Stomach smooth muscle (tissue), 2 donors: ENCODE data around the gene UPB1.

Source experiments
- H3K27ac ChIP-seq: one replicate; pipeline ENCODE4 v1.7.0; 2013; ENCODE audit warnings: mild to moderate bottlenecking, low read length, inconsistent platforms
- H3K27me3 ChIP-seq, 2 donors: one replicate each; pipeline ENCODE4 v1.7.0; 2013; ENCODE audit warnings: low read length in 2 of 2; ENCODE audit not compliant: insufficient read depth in 2 of 2, control insufficient read depth in 1 of 2
- H3K36me3 ChIP-seq, 2 donors: one replicate each; pipeline ENCODE4 v1.7.0; 2013; ENCODE audit warnings: low read length in 2 of 2; ENCODE audit not compliant: control insufficient read depth in 2 of 2, insufficient read depth in 2 of 2
- H3K4me1 ChIP-seq: one replicate; pipeline ENCODE4 v1.7.0; 2013; ENCODE audit warnings: low read length; ENCODE audit not compliant: control insufficient read depth, insufficient read depth
- H3K4me3 ChIP-seq, 2 donors: one replicate each; pipeline ENCODE4 v1.7.0; 2013; ENCODE audit warnings: low read length in 2 of 2
- H3K9ac ChIP-seq, 2 donors: one replicate each; pipeline ENCODE4 v1.7.0; 2013; ENCODE audit warnings: low read length in 2 of 2, mild to moderate bottlenecking in 1 of 2
- H3K9me3 ChIP-seq, 2 donors: one replicate each; pipeline ENCODE4 v1.7.0; 2013; ENCODE audit warnings: low read length in 2 of 2; ENCODE audit not compliant: control insufficient read depth in 2 of 2
- donor health status: healthy.
- donor health status: Pancreatic carcinoma.

Gene UPB1

GRCh38 chr22:24494528-24495364 lies at the start of gene UPB1:
Gene UPB1, plus strand, starts transcription at chr22:24495332. Its CDS starts 72 bp downstream, at chr22:24495404.
- H3K27me3 ChIP-seq = peaks cover 15 to 20% of the 10 kb centered on the region in 2 donors
- peak within 1 kb of the TSS in 1 of 2 donors; percentile 59 for H3K4me3 ChIP-seq
- no peaks in the 10 kb centered on the region for H3K36me3 ChIP-seq
- H3K4me1 ChIP-seq = peaks cover 9% of the 10 kb centered on the region
- no peak within 1 kb of the TSS for H3K27ac ChIP-seq
- no peak within 1 kb of the TSS for H3K9ac ChIP-seq
- H3K9me3 ChIP-seq = peaks cover 0 to 2% of the 10 kb centered on the region in 2 donors

- no peaks in the 10 kb centered on the region for H3K27me3 ChIP-seq
- H3K4me3 ChIP-seq = no peak overlapping the region
- no peak overlapping the region for H3K27ac ChIP-seq
- H3K9ac ChIP-seq = no peak overlapping the region
- H3K4me1 ChIP-seq = peaks cover 6% of the 10 kb centered on the region
- H3K36me3 ChIP-seq = no peaks in the 10 kb centered on the region
- H3K9me3 ChIP-seq = no peaks in the 10 kb centered on the region
These were observed 49.5 kb upstream of the UPB1 start for GRCh38 chr22:24445481-24446259.

GRCh38 chr22:24446260-24446611 lies 48.9 kb upstream of the UPB1 start:
- no peak overlapping the region for H3K4me3 ChIP-seq
- peaks cover 7% of the 10 kb centered on the region for H3K4me1 ChIP-seq
- no peaks in the 10 kb centered on the region for H3K9me3 ChIP-seq
- no peaks in the 10 kb centered on the region for H3K27me3 ChIP-seq
- H3K27ac ChIP-seq = no peak overlapping the region
- no peak overlapping the region for H3K9ac ChIP-seq
- H3K36me3 ChIP-seq = no peaks in the 10 kb centered on the region

- no peak overlapping the region for H3K9ac ChIP-seq
- no peaks in the 10 kb centered on the region for H3K27me3 ChIP-seq
- no peaks in the 10 kb centered on the region for H3K36me3 ChIP-seq
- no peak overlapping the region for H3K4me3 ChIP-seq
- H3K4me1 ChIP-seq = peaks cover 7% of the 10 kb centered on the region
- no peak overlapping the region for H3K27ac ChIP-seq
- H3K9me3 ChIP-seq = no peaks in the 10 kb centered on the region
These were observed 44.5 kb upstream of the UPB1 start for GRCh38 chr22:24450610-24451009.

GRCh38 chr22:24451162-24451561 lies 44.0 kb upstream of the UPB1 start:
- Histone ChIP-seq H3K9me3 (no peaks in the 10 kb centered on the region), H3K4me1 (peaks cover 7% of the 10 kb centered on the region), H3K27ac (no peak overlapping the region), H3K27me3 (no peaks in the 10 kb centered on the region), H3K4me3 (no peak overlapping the region), H3K36me3 (no peaks in the 10 kb centered on the region), H3K9ac (no peak overlapping the region)

GRCh38 chr22:24453853-24454252 lies 41.3 kb upstream of the UPB1 start:
- Histone ChIP-seq H3K27ac (no peak overlapping the region), H3K4me1 (peaks cover 7% of the 10 kb centered on the region), H3K36me3 (no peaks in the 10 kb centered on the region), H3K9me3 (no peaks in the 10 kb centered on the region), H3K4me3 (no peak overlapping the region), H3K9ac (no peak overlapping the region), H3K27me3 (no peaks in the 10 kb centered on the region)

GRCh38 chr22:24455039-24455438 lies 40.1 kb upstream of the UPB1 start:
- no peak overlapping the region for H3K4me3 ChIP-seq
- H3K27me3 ChIP-seq = no peaks in the 10 kb centered on the region
- H3K9ac ChIP-seq = no peak overlapping the region
- no peaks in the 10 kb centered on the region for H3K9me3 ChIP-seq
- H3K4me1 ChIP-seq = peaks cover 4% of the 10 kb centered on the region
- H3K27ac ChIP-seq = no peak overlapping the region
- no peaks in the 10 kb centered on the region for H3K36me3 ChIP-seq

- no peaks in the 10 kb centered on the region for H3K9me3 ChIP-seq
- no peak overlapping the region for H3K4me3 ChIP-seq
- no peaks in the 10 kb centered on the region for H3K4me1 ChIP-seq
- no peak overlapping the region for H3K9ac ChIP-seq
- H3K27me3 ChIP-seq = no peaks in the 10 kb centered on the region
- no peaks in the 10 kb centered on the region for H3K36me3 ChIP-seq
- no peak overlapping the region for H3K27ac ChIP-seq
These were observed 39.2 kb upstream of the UPB1 start for GRCh38 chr22:24455751-24456426.

- H3K36me3 ChIP-seq = no peaks in the 10 kb centered on the region
- H3K9ac ChIP-seq = no peak overlapping the region
These were observed 37.2 kb upstream of the UPB1 start for GRCh38 chr22:24457894-24458420.

GRCh38 chr22:24459911-24460310 lies 35.2 kb upstream of the UPB1 start:
- no peak overlapping the region for H3K4me3 ChIP-seq
- H3K4me1 ChIP-seq = no peaks in the 10 kb centered on the region
- H3K36me3 ChIP-seq = no peaks in the 10 kb centered on the region
- no peak overlapping the region for H3K9ac ChIP-seq
- no peak overlapping the region for H3K27ac ChIP-seq
- no peaks in the 10 kb centered on the region for H3K27me3 ChIP-seq
- H3K9me3 ChIP-seq = no peaks in the 10 kb centered on the region

More at GRCh38 chr22:24457894-24458420, 37.2 kb upstream of the UPB1 start:
- no peaks in the 10 kb centered on the region for H3K4me1 ChIP-seq
- no peak overlapping the region for H3K27ac ChIP-seq
- H3K27me3 ChIP-seq = no peaks in the 10 kb centered on the region
- H3K4me3 ChIP-seq = no peak overlapping the region
- no peaks in the 10 kb centered on the region for H3K9me3 ChIP-seq
